NCI-H1930 (cell line): ENCODE measurements around the gene TP53AIP1.

Experiments used
- DNase-seq, 2 experiments: peaks; one replicate each; lab custom pipeline; 2025; lab: John Stamatoyannopoulos, UW

Gene TP53AIP1, protein sequence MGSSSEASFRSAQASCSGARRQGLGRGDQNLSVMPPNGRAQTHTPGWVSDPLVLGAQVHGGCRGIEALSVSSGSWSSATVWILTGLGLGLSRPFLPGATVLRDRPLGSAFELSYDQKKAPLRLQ

DNA sequence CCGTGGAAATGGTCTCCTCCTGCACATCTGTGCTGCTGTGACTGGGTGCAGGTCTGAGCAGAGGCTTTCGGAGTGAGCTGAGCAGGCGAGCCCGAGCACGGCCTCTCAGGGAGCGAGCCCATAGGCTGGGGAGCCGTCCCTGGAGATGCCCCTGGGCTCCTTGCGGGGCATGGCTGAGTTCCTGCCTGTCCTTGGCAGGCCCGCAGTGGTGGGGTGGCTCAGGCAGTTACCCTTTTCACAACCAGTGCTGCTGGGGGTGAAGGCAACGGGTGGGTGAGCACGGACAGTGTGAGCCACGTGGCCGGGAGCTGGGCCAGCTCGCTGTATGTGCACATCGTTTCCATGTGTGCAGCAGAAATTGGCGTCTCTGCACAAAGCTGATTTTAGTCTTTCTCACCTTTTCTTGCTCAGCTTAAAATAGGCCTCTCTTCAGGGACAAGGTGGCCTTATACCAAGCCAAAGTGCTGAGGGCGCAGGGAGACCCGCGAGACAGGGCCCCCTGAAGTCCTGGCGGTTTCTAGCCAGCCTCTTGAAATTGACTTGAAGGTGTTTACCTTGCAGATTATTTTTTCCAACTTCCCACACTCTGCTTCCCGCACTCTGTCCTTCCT is at the start of gene TP53AIP1:
Gene TP53AIP1 (minus strand): TSS at position 55 of the 611 bp plus-strand sequence. CDS start 5,053 bp downstream, outside the sequence.
- no peak for DNase-seq

DNA sequence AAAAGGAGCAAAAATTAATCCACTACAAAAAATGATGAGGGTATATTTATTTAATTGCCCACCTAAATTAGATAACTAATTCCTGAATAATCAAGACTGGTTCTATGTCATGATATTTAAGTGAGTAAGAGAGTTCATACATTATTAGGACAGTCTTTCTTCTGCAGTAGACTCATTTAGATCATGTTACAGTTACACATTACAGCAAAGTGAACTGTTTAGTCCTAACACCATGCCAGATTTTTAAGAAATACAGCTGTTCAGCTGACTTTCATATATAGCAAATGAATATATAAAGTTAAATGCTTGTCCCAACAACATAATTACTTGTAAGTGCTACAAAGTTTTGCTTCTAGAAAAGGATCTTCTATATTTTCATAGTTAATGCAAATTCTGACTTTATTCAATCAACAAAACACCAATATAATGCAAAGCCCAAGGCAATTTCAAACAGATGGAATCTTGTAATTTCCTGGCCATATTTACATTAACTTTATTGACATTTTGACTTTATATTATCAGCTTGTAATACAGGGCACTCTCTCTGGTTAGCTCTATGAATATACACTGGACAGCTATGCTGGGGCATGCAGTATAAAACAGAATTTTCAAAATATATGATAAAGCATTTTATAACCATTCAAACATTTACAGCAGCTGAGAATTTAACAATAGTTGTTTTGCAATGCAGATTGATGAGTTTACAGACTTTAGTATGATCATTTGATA is 45.7 kb upstream of the TP53AIP1 start:
- DNase-seq, result no peak

DNA sequence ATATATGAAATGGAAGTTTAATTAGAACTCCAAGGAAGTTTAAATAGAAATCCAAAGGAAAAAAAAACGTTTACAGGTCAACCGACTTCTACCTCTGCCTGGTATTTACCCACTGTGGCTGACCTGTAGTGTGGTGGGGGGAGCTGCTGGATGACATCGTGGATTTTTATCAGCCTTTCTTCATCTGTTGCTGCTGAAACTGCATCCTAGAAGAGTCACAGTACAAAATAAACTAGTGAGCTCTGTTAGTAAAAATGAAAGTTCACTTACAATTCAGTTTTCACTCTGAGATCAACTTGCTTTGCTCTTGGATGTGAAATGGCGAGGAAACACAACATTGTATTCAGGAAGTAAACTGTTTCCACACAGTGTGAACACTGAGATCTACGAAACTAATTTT is 43.2 kb upstream of the TP53AIP1 start:
- no peak for DNase-seq

DNA sequence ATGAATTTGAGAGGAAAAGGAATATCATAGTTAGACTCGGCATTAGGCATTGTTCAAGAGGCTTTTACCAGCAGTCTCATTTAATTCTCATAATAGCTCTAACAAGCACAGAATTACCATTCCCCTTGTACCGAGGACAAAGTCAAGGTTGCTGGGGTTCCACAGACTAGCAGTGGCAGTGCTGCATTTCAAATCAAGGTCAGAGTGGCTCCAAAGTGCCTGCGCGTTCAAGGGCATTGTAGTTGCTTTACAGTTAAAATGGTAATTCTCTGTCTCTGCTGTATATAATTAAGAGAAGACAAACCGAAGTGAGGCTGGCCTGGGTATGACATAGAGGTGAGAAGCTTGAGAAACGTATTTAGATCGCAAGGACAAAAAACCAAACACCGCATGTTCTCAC is 40.4 kb upstream of the TP53AIP1 start:
- DNase-seq, result no peak

DNA sequence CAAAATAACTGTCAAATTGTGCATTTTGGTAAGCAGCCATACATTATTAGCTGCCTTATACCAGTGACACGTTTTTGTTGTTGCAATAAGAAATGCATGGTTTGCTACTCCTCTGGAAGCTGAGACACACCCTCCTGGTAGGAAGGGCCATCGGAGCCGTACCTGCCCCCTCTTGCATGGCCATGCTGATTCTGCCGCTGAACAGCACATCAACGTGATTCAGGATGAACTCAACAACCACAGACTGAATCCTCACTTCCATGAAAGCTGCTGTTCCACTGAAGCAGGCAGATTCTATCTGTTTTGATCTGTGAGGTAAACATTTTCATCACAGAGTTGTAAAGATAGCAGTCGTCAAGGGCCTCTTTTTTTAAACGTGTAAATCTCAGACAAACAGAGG is 38.6 kb upstream of the TP53AIP1 start:
- no peak for DNase-seq

DNA sequence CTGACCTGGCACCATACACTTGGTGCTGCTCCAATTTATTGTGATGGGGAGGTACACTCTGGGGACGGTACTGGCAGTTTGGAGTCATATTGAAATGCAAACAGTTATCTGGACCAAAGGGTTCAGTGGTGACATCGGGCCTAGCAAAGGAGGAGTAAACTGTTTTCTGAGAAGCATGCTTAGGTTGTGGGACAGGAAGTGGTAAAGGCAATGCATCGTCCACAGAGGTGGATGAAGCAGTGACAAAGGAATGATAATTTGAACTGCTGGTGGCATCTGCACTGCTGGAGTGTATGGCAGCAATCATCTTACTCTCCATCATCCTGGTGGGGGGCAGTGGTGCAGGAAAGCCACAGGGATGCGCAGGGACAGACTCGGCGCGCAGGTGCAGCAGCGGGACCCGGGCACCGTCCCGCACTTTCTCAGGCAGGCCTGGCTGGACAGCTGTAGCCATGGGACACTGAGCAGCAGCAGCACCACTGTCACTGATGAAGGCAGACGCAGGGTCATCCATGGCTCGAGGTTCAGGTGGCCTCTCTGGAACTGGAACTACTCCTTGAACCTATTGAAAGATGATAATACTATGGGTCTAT is 28.0 kb upstream of the TP53AIP1 start:
- DNase-seq, result no peak

DNA sequence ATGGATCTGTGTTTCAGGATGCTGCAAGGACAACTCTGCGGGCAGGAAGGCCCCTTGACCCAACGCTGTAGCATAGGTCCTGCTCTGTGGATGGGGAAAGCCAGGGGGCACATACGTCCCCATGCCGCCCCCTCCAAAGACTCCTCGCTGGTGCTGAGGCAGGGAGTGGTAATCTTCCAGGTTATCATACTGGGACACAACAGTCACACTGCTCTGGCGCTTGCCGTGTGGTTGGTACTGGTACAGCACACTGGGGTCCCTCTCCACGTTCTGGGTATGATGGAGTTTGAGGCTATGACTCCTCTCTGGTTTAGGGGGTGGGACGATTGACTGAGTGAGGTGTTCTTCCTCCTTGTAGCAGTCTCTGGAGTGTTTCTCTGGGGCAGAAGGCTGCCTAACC is 26.2 kb upstream of the TP53AIP1 start:
- DNase-seq, result no peak

DNA sequence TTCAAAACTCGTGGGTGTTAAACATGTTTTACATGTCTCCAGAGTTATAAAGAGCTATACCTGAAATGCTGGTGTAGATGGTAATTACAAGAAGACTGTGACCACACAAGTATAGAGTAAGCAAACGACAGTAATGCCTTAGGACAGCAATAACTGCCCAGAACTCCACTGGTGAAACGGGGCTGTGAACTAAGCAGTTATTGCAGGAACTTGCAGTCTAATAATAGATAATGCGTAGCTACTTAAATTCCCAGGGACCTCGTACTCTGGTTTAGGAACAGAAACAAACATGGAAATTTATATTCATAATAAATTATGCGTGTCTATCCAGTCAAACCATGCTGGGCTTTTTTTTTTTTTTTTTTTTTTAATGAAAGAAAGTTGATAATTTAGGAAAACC is 24.9 kb upstream of the TP53AIP1 start:
- no peak for DNase-seq

DNA sequence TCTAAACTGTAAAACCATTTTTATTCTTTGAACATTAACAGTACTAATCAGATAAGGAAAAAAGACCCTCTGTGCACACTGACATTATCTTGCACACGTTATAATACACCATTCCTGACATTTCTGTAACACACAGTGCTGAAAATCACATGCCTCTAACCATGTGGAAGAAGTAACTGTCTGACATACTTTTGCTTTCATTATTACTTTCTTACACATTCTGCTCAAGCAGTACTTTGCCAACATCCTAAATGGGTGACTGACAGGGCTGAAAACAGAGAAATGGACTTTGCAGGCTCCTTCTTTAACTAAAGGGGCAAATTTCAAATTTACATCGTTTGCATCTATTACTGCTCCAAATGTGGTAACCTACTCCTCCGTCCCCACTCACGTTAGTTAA is 22.8 kb upstream of the TP53AIP1 start:
- no peak for DNase-seq

DNA sequence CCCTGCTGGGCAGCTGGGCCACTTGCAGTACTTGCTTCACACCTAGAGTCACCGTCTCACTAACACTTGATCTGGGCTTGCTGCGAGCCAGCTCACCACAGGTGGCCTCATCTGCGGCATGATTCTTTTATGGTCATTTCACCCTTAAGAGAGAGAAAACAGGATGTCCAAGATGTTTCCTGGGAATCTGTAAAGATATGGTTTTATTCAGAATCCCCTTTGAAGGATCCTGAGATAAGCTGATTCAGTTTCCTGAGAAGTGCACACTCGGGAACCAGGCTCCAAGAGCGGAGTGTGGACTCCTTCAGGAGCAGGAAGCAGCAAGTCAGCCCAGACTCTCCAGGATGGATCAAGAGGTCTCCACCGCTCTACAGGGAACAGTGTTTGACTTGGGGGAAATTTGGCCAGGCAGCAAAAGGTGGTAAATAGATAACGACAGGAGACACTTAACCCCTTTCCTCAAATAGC is 21.8 kb upstream of the TP53AIP1 start:
- DNase-seq, result no peak

DNA sequence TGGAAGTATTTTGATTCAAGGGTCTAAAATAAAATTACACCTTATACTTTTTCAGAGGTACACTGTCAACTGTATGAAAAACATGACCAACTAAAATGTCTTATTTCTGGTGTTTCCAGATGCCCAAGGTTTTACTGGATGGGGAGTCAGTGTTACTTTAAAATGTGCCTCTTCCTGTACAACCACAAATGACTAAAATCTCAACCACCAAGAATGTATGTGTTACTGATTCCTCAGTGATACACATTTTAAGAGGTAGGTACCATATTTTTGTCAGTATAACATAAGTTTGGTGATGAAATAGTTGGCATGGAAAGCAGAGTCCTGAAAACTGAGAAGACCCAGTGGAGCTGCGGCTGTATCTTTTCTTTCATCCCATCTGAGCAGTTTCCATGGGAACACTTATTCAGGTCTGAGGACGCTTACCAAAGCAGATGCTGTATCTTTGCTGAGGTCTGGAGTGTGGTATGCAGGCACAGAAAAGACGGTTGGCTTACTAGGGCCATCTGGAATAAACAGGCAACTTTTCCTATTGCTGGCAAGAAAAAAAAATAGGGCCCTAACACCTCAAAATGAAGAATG is 21.2 kb upstream of the TP53AIP1 start:
- DNase-seq, result no peak

DNA sequence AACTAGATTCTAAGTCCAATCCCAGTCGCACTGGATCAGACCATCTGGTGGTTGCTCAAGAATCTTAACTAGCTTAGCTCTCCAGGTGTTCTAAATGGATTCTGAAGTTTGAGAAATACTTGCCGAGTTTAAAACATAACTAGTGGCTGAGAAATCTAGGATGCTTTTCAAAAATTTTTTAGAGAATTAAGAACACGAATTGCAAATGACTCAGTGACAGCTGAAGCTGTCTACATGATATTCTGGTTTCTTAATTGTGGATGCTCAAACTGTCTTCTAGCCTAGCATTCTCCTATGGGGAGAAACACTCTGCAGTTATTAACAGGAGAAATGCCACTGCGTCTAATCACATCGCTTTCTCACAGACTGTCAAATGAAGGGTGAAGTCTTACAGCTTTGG is 20.2 kb upstream of the TP53AIP1 start:
- no peak for DNase-seq

DNA sequence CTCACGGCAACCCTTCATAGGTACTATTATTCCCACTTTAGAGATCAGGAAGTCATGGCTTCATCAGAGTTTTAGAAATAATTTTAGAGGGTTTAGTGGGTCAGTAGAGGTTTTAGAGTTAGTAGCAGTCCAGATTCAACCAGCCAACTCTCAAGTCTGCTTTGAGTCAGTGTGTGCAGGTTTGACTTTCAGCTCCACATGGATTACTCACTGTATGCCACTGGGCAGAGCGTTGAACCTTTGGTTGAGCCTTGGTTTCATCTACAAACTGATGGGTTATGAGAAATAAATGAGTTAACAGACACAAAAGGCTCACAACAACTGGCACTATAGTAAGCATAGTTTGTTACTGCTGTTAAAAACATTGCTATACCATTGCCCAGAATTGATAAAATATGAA is 19.0 kb upstream of the TP53AIP1 start:
- DNase-seq, result no peak

DNA sequence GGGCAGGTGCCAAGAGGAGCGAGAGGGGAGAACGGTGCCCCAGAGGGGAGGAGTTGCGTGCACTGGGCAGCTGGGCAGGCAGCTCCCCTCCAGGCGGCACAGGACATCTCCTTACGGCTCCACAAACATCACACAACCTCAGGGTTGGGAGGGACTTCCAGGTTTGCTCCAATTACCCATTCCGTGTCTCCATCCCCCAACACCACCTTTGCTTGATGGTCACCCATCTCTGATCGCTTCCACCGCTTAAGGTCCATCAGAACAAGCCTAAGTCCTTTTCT is 14.5 kb upstream of the TP53AIP1 start:
- DNase-seq, result no peak

DNA sequence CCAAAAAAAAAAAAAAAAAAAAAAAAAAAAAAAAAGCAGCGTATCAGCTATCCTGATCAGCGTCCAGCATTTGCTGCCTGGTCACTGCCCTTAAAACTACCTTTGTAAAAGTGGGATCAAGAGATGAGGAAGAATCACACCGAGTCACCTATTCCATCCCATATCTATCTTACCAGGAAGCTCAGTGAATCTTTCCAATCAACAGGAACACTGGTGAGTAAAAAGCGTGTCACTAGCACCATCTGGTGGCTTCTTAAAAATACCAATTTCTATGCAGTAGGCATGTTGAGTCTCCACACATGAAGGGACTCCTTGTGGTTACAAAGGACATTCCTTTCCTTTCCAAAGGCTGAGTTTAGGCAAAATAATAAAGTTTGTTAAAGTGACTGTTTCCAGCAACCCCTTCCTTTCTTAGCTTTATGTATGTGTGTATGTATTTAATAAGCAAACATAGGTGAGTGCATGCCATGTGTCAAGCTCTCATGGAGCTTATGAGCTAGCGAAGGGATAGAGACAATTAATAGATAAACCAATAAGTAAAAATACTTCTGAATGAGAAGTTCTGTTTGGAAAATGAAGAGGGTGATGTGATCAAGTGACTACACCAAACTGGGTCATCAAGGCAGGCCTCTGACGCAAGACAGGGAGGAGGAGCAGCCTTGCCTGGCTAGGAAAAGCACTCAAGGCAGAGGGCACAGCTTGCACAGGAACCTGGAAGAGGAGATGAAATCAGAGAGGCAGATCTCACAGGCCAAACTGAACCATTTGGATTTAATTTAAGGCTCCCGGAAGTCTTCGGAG is 13.9 kb upstream of the TP53AIP1 start:
- peak; percentile 36 to 65 for DNase-seq

DNA sequence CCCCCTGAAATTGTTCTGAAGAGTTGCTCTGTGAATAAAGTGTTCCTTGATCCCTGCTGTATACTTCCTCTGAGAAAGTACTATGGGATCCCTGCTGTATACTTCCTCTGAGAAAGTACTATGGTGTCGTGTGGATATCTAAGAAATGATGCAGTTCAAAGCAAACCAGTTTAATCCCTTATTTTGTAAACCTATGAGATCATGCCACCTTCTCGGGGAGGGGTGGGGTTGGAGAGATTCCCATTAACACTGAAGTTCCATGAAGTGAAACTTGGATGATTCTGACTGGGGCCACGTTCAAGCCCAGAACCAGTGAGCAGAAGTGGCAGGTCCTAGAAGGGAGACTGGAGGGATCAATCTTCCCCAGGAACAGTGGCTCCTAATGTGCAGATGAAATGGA is 13.0 kb upstream of the TP53AIP1 start:
- DNase-seq, result no peak

DNA sequence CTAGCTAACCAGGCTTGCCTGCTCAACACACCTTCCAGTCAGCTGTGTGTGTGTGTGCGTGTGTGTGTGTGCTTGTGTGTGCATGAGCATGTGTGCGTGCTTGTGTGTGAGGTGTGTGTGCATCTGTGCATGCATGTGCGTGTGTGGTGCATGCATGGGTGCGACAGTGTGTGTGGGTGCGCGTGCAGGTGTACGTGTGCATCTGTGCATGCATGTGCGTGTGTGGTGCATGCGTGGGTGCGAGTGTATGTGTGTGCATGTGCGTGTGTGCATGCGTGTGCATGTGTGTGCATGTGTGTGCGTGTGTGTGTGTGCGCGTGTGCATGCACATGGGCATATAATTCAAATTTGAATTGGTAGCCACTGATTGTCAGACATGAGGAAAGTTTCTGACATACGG is 10.5 kb upstream of the TP53AIP1 start:
- no peak for DNase-seq

DNA sequence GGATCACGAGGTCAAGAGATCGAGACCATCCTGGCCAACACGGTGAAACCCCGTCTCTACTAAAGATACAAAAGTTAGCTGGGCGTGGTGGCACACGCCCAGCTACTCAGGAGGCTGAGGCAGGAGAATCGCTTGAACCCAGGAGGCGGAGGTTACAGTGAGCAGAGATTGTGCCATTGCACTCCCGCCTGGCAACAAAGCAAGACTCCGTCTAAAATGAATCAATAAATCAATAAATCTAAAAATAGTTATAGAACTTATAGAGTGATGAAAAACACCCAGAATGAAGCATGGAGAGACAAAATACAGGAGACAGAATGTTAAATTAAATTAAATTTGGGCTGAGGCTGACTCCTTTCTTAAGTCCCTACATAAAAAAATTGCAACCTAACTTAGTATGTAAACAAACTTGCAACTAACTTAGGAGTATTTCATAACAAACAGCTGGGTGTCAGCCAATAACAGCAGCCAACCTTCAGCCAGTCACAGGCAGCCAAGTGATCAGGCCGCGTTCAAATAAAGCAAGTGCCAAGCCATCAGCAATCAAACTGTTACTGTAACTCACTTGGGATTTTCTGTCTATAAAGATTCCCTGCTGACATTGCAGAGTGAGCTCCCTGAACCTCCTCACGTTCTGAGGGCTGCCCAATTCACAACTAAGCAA is 7.3 kb upstream of the TP53AIP1 start:
- no peak for DNase-seq

DNA sequence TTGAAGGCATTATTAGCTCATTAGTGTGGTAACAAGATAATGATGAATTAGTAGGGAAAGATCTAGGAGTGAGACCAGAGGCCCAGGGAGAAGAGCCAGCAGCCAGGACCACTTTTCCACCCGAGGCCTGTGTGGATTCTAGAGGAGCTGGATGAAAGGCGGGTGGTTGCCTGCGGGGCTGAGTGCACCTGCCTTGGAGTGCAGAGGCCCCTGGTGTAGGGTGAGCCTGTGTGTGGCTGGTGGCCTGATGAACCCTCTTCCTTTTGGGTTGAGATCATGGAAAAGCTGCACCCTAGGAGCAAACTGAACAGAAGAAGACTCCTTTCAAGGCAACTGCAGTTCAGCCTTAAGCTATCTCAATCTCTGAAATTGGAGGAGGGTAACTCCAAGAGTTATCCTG is 5.9 kb upstream of the TP53AIP1 start:
- no peak for DNase-seq

DNA sequence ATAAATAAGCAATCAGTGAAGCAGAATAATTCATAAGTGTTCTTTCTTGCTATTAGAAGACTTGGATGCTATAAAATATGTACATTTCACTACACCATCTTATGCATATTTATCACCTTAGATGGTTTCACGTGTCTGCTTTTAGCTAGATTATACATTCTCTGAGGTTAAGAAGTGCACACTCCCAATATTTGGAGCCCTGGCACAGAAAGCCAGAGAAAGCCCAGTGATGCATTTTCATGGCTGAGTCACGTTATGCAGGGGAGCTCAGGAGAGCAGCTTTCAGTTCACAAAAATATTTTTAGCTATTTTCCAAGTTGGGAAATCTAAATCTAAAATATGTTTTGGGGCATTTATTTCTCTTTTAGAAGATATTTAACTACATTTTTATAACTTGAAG is 5.1 kb upstream of the TP53AIP1 start:
- no peak for DNase-seq

DNA sequence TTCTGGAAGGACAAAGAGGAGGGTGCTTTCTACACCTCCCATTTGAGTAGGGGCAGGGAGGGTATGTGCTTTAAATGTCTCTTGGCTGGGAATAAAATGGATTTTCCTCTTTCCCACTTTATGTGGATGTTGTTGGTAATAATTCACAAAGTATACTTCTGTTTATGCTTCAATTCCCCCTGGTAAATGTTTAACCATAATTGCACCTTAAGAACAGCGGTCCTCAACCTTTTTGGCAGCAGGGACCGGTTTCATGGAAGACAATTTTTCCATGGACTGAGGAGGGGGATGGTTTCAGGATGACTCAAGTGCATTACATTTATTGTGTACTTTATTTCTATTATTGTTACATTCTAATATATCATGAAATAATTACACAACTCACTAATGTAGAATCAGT is 4.0 kb upstream of the TP53AIP1 start:
- DNase-seq, result no peak
